Lower lobe of right lung (tissue), 2 donors: ENCODE results near the gene KCNC1. TPM values are rescaled to one million over a fixed set of nuclear protein-coding genes. Genes with fewer than 3 reads are reported as not detected.

Experiments used
- ATAC-seq, 2 donors: fragments of 200-7000 bp; cut with Tn5 transposase; one replicate each; pipeline ENCODE4 v1.9.1; 2020 to 2022; ENCODE audit warnings: mild to moderate bottlenecking in 2 of 2, moderate library complexity in 2 of 2
- DNase-seq: peaks from one replicate; pipeline ENCODE4 v3.0.0-alpha.2; 2020
- H3K27ac ChIP-seq: fragments of 200-600 bp; one replicate; pipeline ENCODE4 v1.8.0; 2022
- H3K27me3 ChIP-seq: fragments of 200-600 bp; one replicate; pipeline ENCODE4 v1.8.0; 2022; ENCODE audit warnings: low read depth
- H3K36me3 ChIP-seq: fragments of 200-600 bp; one replicate; pipeline ENCODE4 v1.8.0; 2022; ENCODE audit warnings: mild to moderate bottlenecking
- H3K4me1 ChIP-seq: fragments of 200-600 bp; one replicate; pipeline ENCODE4 v1.8.0; 2022
- H3K4me3 ChIP-seq: fragments of 200-600 bp; one replicate; pipeline ENCODE4 v1.8.0; 2022; ENCODE audit warnings: mild to moderate bottlenecking
- H3K9me3 ChIP-seq: fragments of 200-600 bp; one replicate; pipeline ENCODE4 v1.8.0; 2022
- intact Hi-C: fragments of 100-400 bp; cut with DNase I; formaldehyde crosslinking; loops from one replicate; pipeline ENCODE4 v1.11.0; 2022
- total RNA-seq: library from RNA; stranded (reverse); fragmentation: NEBNext Ultra II Directional; extraction: Animal tissue kit (Norgen Biotek cat#: 25700); gene quantifications from one replicate; pipeline ENCODE4 v1.2.1, GENCODE V29; 2021
- TF ChIP-seq, protein P1 (sequence below): fragments of 200-600 bp; IDR thresholded peaks from one replicate; pipeline ENCODE4 v1.8.0; 2022; ENCODE audit warnings: antibody characterized with exemption, mild to moderate bottlenecking
- donor health status: DM: no; HTN: yes; CAD: no; lungs with severe emphysema.

Gene KCNC1
- total RNA-seq, 1 donor from 2014 or later: not detected

DNA sequence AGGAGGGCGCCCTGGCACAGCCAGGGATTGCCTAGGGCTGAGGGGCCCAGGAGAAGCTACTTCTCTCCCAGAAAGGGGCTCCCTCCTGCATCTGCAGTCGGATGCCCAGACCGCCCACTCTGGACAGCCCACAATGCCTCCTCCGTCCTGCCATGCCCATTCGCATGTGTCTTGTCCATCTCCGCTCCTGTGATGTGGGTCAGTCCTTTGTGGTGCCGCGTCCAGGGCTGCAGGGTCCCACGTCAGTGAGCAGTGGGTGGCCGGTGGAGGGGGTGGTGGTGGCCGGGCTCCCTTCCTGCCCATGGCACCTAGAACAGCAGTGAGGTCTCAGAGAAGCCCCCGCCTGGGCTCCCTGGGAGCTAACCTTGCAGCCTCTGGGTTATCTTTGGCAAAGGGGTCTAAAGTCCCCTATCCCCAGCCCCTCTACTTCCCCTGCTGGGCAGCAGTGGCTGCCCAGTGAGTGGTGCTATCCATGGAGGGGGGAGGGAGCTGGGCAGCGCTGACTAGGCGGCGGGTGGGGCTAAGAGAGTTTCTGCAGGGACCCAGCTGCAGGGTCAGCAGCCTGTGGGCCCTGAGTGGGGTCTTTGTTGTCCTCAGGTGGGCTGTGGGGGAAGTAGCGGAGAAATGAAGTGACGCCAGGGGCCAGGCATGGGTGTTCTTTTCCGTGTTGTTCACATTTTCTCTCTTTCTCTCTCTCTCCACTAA, 41.1 kb downstream of the KCNC1 start:
- intact Hi-C loops: no loop called here
- H3K27ac ChIP-seq: no peak overlapping the region
- no peaks in the 10 kb centered on the region for H3K4me1 ChIP-seq
- no peaks in the 10 kb centered on the region for H3K9me3 ChIP-seq
- no peak overlapping the region for H3K4me3 ChIP-seq
- H3K36me3 ChIP-seq: no peaks in the 10 kb centered on the region
- no peak for DNase-seq
- TF ChIP-seq, protein P1, sequence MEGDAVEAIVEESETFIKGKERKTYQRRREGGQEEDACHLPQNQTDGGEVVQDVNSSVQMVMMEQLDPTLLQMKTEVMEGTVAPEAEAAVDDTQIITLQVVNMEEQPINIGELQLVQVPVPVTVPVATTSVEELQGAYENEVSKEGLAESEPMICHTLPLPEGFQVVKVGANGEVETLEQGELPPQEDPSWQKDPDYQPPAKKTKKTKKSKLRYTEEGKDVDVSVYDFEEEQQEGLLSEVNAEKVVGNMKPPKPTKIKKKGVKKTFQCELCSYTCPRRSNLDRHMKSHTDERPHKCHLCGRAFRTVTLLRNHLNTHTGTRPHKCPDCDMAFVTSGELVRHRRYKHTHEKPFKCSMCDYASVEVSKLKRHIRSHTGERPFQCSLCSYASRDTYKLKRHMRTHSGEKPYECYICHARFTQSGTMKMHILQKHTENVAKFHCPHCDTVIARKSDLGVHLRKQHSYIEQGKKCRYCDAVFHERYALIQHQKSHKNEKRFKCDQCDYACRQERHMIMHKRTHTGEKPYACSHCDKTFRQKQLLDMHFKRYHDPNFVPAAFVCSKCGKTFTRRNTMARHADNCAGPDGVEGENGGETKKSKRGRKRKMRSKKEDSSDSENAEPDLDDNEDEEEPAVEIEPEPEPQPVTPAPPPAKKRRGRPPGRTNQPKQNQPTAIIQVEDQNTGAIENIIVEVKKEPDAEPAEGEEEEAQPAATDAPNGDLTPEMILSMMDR: no peak
- no peak for ATAC-seq
- H3K27me3 ChIP-seq: no peaks in the 10 kb centered on the region

DNA sequence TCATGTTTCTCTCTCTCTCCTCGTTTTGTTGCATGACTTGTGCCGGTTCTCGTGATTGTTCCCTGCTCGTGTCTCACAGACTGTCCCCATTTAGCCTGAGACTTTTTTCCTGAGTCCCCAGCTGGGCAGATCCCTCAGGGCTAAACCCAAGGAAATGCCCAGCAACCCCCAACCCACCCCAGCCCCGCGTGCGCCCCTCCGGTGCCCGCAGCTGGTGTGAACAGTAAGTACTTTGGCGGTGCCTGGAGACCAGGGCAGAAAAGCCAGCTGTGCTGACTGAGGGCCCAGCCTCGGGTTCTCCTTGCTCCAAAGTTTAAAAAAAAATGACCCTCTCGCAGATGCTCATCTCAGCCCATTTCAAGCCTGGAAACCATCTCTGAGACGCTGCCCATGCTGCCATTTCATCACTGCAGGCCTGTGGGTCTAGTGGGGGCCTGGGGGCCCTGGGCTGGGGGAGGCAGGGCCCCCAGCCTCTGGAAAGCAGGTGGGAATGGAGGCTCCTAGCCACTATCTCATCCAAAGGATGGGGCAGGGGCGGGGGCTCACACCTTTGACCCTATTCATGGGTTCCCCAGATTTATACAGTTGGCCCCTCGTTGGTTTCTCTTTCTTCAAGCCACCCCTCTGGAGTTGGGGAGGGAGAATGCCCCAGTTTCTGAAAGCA, 41.8 kb downstream of the KCNC1 start:
- no peaks in the 10 kb centered on the region for H3K36me3 ChIP-seq
- H3K4me1 ChIP-seq: no peaks in the 10 kb centered on the region
- H3K4me3 ChIP-seq: no peak overlapping the region
- H3K27ac ChIP-seq: no peak overlapping the region
- ATAC-seq: no peak
- TF ChIP-seq, protein P1: no peak
- no peaks in the 10 kb centered on the region for H3K27me3 ChIP-seq
- intact Hi-C loops: no loop called here
- no peak for DNase-seq
- no peaks in the 10 kb centered on the region for H3K9me3 ChIP-seq

DNA sequence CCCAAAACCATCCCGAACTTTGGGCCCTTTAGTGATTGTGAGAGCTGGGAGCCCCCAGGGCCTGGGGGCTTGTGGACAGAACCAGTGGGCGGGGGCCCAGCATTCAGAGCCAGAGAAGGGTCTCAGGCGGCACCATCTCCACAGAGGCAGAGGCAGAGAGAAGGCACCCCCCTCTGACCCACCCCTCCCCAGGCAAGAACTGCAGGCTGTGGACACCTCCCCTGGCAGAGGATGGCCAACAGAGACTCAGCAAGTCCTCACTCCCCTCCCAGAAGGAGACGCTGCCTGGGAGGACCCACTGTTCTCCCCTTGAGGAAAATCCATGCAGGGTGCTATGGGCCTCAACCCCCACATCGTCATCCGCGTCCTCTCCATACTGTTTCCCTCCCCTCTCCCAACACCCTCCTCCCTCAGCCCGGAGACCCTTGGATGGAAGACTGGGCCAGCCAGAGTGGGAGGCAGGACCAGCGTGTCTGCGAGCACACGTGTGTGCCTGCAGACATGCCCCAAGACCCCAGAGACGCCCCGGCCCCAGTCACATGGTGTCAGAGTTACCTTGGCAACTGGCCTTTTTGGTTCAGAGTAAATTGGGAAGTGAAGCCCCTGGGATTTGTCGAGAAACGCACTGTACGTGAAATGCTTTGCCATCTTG, 42.6 kb downstream of the KCNC1 start:
- Histone ChIP-seq H3K9me3 (no peaks in the 10 kb centered on the region), H3K36me3 (no peaks in the 10 kb centered on the region), H3K4me3 (no peak overlapping the region), H3K27ac (no peak overlapping the region), H3K27me3 (no peaks in the 10 kb centered on the region), H3K4me1 (no peaks in the 10 kb centered on the region)
- TF ChIP-seq, protein P1: no peak
- intact Hi-C loops: no loop called here
- DNase-seq (no peak), ATAC-seq (no peak)

DNA sequence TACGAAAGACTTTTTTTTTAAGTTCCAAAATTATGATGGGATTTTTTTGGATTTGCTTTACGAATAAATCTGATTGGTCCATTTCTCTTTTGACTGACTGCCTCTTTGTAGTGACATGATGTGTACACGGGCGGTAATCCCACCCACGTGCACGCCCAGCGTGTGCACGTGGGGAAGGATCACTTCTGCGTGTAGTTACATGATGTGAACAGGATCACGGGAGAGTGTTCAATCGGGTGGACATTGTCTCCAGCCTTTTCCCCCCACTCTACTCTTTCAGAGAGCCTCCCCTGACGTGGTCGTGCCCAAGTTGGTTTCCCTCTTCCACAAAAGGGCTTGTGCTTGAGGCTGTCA, 43.1 kb downstream of the KCNC1 start:
- no peak for DNase-seq
- no peak overlapping the region for H3K27ac ChIP-seq
- TF ChIP-seq, protein P1: no peak
- H3K4me1 ChIP-seq: no peaks in the 10 kb centered on the region
- H3K9me3 ChIP-seq: no peaks in the 10 kb centered on the region
- intact Hi-C loops: no loop called here
- no peak for ATAC-seq
- no peaks in the 10 kb centered on the region for H3K36me3 ChIP-seq
- H3K4me3 ChIP-seq: no peak overlapping the region
- no peaks in the 10 kb centered on the region for H3K27me3 ChIP-seq

DNA sequence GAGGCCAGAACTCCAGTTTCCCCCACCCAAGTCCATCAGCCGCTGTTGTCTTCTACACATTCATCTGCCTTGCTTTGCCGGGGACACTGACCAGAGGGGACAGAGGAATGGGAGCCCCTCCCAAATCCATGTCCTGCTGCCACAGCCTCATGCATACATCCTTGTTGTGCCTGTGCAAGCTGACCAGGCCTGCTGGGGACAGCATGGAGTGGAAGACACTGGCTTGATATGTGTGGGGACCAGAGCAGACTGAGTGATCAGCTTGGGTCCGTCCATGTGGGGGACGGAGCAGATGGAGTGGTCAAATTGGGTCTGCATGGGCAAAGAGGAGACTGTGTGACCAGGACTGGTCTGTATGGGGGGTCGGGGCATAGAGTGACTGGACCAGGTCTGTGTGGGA, 43.8 kb downstream of the KCNC1 start:
- intact Hi-C loops: no loop called here
- H3K27me3 ChIP-seq: no peaks in the 10 kb centered on the region
- ATAC-seq: no peak
- no peak overlapping the region for H3K4me3 ChIP-seq
- no peaks in the 10 kb centered on the region for H3K36me3 ChIP-seq
- no peaks in the 10 kb centered on the region for H3K9me3 ChIP-seq
- no peak overlapping the region for H3K27ac ChIP-seq
- H3K4me1 ChIP-seq: no peaks in the 10 kb centered on the region
- TF ChIP-seq, protein P1: no peak
- DNase-seq: no peak
